ENCODE measurements around the gene IRAK1.

IRAK1 gene

DNA sequence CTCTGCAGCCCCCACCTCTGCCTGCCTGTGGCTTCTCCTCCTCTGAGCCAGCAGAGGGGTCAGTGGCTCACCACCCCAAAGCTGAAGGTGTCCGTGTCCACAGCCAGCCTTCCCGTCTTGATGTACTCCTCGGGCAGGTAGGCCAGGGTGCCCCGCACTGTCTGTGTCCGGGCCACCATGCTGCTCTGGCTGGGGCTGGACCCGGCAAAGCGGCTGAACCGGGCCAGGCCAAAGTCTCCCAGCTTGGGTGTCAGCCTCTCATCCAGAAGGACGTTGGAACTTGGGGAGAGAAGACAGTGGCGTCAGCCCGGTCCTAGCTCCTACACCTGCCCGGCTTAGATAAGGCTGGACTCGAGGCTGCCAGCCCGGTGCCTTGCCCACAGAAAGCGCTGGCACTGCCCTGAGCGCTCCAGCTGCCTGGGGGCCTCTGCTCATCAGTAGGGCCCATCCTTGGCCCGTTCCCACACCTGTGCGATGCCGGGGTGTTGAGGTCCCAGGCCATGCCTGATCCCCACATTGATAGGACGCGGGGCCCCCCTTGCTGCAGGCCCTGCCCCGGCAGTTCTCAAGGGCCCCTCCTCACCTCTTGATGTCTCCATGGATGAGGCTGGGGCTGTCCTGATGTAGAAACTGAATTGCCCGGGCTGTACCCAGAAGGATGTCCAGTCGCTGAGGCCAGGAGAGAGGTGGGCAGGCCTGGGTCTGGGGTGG, 3.2 kb downstream of the IRAK1 start:
- no peak for DNase-seq
- Mint-ChIP-seq H3K4me1 (peaks cover 49% of the 10 kb centered on the region), H3K27ac (no peak overlapping the region)

GRCh38 chrX:154015581-154016264, 4.0 kb downstream of the IRAK1 start:
- Mint-ChIP-seq H3K4me1 (peaks cover 44% of the 10 kb centered on the region), H3K9me3 (no peaks in the 10 kb centered on the region), H3K27ac (peak overlapping the region in 1 of 2 donors; percentile 96), H3K27me3 (no peaks in the 10 kb centered on the region), H3K4me3 (peak overlapping the region; percentile 38 to 63)
- DNase-seq (no peak), ATAC-seq (no peak)

More for the DNA sequence above, 3.2 kb downstream of the IRAK1 start:
- H3K27me3 Mint-ChIP-seq: no peaks in the 10 kb centered on the region
- H3K9me3 Mint-ChIP-seq: no peaks in the 10 kb centered on the region
- no peak overlapping the region for H3K4me3 Mint-ChIP-seq
- no peak for ATAC-seq

- ATAC-seq (no peak), DNase-seq (no peak)
- Mint-ChIP-seq H3K27ac (peak overlapping the region; percentile 58 to 74), H3K27me3 (no peaks in the 10 kb centered on the region), H3K4me1 (peaks cover 39% of the 10 kb centered on the region), H3K4me3 (peak overlapping the region; percentile 8 to 63), H3K9me3 (no peaks in the 10 kb centered on the region)
These were observed 5.0 kb downstream of the IRAK1 start for GRCh38 chrX:154014429-154015380.

GRCh38 chrX:154013614-154014360, 5.9 kb downstream of the IRAK1 start:
- ATAC-seq: peak; percentile 82
- DNase-seq: peak; percentile 43 to 55

DNA sequence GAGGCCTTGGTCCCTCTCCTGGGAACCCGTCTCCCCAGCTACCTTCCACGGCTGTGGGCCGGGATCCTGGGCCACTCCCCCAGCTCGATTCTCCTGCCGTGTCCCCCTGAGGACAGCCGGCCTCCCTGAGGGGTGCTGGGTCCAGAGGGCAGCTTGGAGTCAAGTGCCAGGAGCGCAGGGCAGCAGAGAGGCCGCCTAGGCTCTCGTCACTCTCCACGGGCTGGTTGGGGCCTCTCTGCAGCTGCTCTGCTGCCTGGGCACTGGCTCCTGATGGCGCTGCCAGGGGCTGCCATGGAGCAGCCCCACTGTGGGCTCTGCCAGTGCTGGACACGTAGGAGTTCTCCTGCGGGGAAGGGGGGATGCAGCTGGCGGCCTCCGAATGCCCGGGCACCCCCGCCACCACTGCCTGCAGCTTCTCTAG, 6.7 kb downstream of the IRAK1 start:
- ATAC-seq: no peak

More at GRCh38 chrX:154013614-154014360, 5.9 kb downstream of the IRAK1 start:
- peak overlapping the region in 1 of 2 donors; percentile 88 for H3K27ac Mint-ChIP-seq
- peaks cover 39% of the 10 kb centered on the region for H3K4me1 Mint-ChIP-seq
- H3K4me3 Mint-ChIP-seq: no peak overlapping the region
- no peaks in the 10 kb centered on the region for H3K9me3 Mint-ChIP-seq
- no peaks in the 10 kb centered on the region for H3K27me3 Mint-ChIP-seq

GRCh38 chrX:154012336-154012991, 7.2 kb downstream of the IRAK1 start:
- ATAC-seq (no peak), DNase-seq (no peak)
- Mint-ChIP-seq H3K9me3 (no peaks in the 10 kb centered on the region), H3K4me3 (no peak overlapping the region), H3K4me1 (peaks cover 43% of the 10 kb centered on the region), H3K27ac (no peak overlapping the region), H3K27me3 (no peaks in the 10 kb centered on the region)

More for the DNA sequence above, 6.7 kb downstream of the IRAK1 start:
- Mint-ChIP-seq H3K27me3 (no peaks in the 10 kb centered on the region), H3K4me1 (peaks cover 42% of the 10 kb centered on the region), H3K9me3 (no peaks in the 10 kb centered on the region), H3K27ac (no peak overlapping the region), H3K4me3 (no peak overlapping the region)
- no peak for DNase-seq

- H3K9me3 Mint-ChIP-seq: no peaks in the 10 kb centered on the region
- no peak overlapping the region for H3K4me3 Mint-ChIP-seq
- DNase-seq (no peak), ATAC-seq (no peak)
- H3K27me3 Mint-ChIP-seq: no peaks in the 10 kb centered on the region
- H3K4me1 Mint-ChIP-seq: peaks cover 41% of the 10 kb centered on the region
- H3K27ac Mint-ChIP-seq: peak overlapping the region in 1 of 2 donors; percentile 71
These were observed 8.0 kb downstream of the IRAK1 start for GRCh38 chrX:154011376-154012335.

DNA sequence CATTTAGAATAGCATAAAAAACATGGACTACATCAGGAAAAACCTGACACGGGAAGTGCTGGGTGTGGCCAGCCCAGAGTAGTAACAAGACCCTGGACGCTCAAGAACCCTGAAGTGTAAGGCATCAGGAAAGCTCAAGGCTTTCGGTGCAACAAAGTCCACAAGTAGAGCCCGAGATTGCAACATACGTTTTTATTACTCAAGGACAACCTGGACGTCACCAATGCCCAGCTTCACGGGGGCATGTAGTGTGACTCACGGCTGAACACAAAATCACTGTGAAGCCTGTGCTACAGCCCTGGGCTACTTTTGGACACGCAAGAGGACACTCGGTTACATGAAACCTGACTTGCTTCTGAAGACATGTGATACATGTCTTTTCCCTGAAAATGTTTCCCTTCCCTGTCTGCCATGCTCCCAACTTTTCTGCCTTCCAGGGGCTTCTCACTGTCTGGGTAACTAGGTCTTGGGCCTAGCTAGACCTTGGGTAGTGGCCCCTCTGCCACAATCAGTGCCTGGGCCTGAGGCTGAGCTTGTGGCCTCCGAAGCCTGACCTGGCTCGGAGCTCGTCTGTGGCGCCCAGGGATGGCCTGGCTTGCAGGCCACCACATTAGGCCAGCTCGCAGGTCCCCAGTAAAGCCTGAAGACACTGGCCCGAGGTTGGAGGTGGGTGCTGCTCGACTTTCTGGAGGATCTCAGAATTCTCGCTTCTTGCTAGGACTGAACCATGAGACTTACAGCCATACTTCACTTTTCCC, 9.2 kb downstream of the IRAK1 start:
- no peaks in the 10 kb centered on the region for H3K27me3 Mint-ChIP-seq
- no peak overlapping the region for H3K27ac Mint-ChIP-seq
- DNase-seq: no peak
- H3K4me3 Mint-ChIP-seq: no peak overlapping the region
- no peaks in the 10 kb centered on the region for H3K9me3 Mint-ChIP-seq
- no peak for ATAC-seq
- peaks cover 30% of the 10 kb centered on the region for H3K4me1 Mint-ChIP-seq

- Mint-ChIP-seq H3K4me3 (no peak overlapping the region), H3K4me1 (peaks cover 18% of the 10 kb centered on the region), H3K27ac (peak overlapping the region in 1 of 2 donors; percentile 71), H3K9me3 (no peaks in the 10 kb centered on the region), H3K27me3 (no peaks in the 10 kb centered on the region)
- no peak for DNase-seq
- no peak for ATAC-seq
These were observed 11.2 kb downstream of the IRAK1 start for GRCh38 chrX:154008521-154008920.

DNA sequence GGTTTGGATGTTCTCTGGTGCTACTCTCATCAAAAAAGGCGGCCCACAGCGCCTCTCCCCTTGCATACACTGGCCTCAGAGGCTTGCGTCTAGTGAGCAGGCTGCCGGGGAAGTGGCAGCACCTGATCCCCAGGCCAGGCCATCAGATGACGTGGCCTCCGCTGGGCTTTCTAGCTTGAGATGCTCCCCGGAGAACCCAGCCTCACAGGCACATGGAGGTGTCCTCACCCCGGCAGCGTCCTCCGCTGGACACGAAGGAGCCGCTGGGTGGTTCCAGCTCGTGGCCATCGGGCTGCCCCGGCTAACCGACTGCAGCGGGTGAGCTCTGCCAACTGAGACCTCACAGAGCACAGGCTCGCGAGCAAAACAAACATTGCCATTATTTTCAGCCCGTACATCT, 12.8 kb downstream of the IRAK1 start:
- DNase-seq (no peak), ATAC-seq (no peak)
- Mint-ChIP-seq H3K4me1 (peaks cover 32% of the 10 kb centered on the region), H3K4me3 (no peak overlapping the region), H3K9me3 (no peaks in the 10 kb centered on the region), H3K27me3 (no peaks in the 10 kb centered on the region), H3K27ac (no peak overlapping the region)

- peaks cover 32% of the 10 kb centered on the region for H3K4me1 Mint-ChIP-seq
- H3K4me3 Mint-ChIP-seq: no peak overlapping the region
- DNase-seq (no peak), ATAC-seq (no peak)
- no peaks in the 10 kb centered on the region for H3K27me3 Mint-ChIP-seq
- H3K27ac Mint-ChIP-seq: peak overlapping the region in 1 of 2 donors; percentile 85
- no peaks in the 10 kb centered on the region for H3K9me3 Mint-ChIP-seq
These were observed 15.4 kb downstream of the IRAK1 start for GRCh38 chrX:154004315-154004714.

- peak; percentile 97 for ATAC-seq
- peak overlapping the region; percentile 71 to 77 for H3K4me3 Mint-ChIP-seq
- H3K27me3 Mint-ChIP-seq: no peaks in the 10 kb centered on the region
- peak overlapping the region; percentile 34 to 82 for H3K27ac Mint-ChIP-seq
- peaks cover 19% of the 10 kb centered on the region for H3K4me1 Mint-ChIP-seq
- no peaks in the 10 kb centered on the region for H3K9me3 Mint-ChIP-seq
- peak in 1 of 2 donors; percentile 69 for DNase-seq
These were observed 17.4 kb downstream of the IRAK1 start for GRCh38 chrX:154002215-154002719.

DNA sequence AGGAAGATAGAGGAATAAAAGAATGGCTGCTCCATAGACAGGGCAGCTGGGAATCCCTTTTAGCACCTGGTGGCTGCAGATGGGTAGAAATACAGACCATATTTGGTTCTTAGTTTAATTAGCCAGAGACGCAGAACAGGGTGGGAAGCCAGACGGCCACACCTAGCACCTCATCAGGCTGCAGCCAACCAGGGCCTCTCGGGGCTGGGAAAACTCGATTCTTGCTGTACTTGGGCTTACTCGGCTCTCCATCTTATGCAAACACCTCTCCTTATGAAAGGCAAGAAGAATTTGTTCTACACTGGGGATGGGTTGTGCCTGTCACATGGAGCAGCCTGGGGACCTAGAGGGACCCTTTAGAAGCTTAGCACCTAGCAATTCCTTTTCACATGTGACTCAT, 19.7 kb downstream of the IRAK1 start:
- Mint-ChIP-seq H3K4me3 (no peak overlapping the region), H3K9me3 (no peaks in the 10 kb centered on the region), H3K4me1 (peaks cover 19% of the 10 kb centered on the region), H3K27ac (peak overlapping the region in 1 of 2 donors; percentile 27), H3K27me3 (no peaks in the 10 kb centered on the region)
- DNase-seq (no peak), ATAC-seq (no peak)

Measured in stimulated activated naive CD8-positive, alpha-beta T cell treated with anti-CD3 and anti-CD28 coated beads, Interleukin-15, amount 100 ng/mL, for 72 hours (primary cell).